Left renal cortex interstitium (tissue), 4 donors: ENCODE results near the gene TOR2A. TPM values are rescaled to one million over a fixed set of nuclear protein-coding genes. Genes with fewer than 3 reads are reported as not detected.
A peak's percentile ranks its signal among the peaks of the same experiment; 100 is the strongest.

ENCODE experiments used
- DNase-seq, 4 donors: peaks; one replicate each; pipeline ENCODE4 v3.0.0-alpha.2; 2013; ENCODE audit warnings: low read depth in 4 of 4, low spot score in 2 of 4, missing footprints in 1 of 4
- polyA plus RNA-seq, 4 donors: library from polyadenylated mRNA; unstranded; fragments of 120-200 nt; gene quantifications; one replicate each; pipeline ENCODE4 v1.2.1, GENCODE V29; 2013; ENCODE audit not compliant: insufficient read length in 4 of 4

Gene TOR2A
- polyA plus RNA-seq, 4 donors, result 13.7 to 21.6 (median 16.8) TPM

- DNase-seq, result no peak
These were observed 31.7 kb downstream of the TOR2A start for GRCh38 chr9:127703289-127703946.

GRCh38 chr9:127700594-127701255 lies 34.4 kb downstream of the TOR2A start:
- no peak for DNase-seq

- DNase-seq, result no peak
These were observed 35.0 kb downstream of the TOR2A start for GRCh38 chr9:127700140-127700539.

- peak; percentile 84 to 92 (median 88) for DNase-seq
These were observed 36.0 kb downstream of the TOR2A start for GRCh38 chr9:127698985-127699670.

- DNase-seq, result no peak
These were observed 36.7 kb downstream of the TOR2A start for GRCh38 chr9:127698386-127698785.

- DNase-seq, result no peak
These were observed 37.5 kb downstream of the TOR2A start for GRCh38 chr9:127697575-127697974.

- DNase-seq, result no peak
These were observed 40.0 kb downstream of the TOR2A start for GRCh38 chr9:127694890-127695720.

GRCh38 chr9:127693697-127694096 lies 41.4 kb downstream of the TOR2A start:
- DNase-seq, result no peak

GRCh38 chr9:127693143-127693542 lies 42.0 kb downstream of the TOR2A start:
- DNase-seq, result no peak

GRCh38 chr9:127692071-127692470 lies 43.0 kb downstream of the TOR2A start:
- DNase-seq, result no peak

GRCh38 chr9:127690735-127691134 lies 44.4 kb downstream of the TOR2A start:
- no peak for DNase-seq

GRCh38 chr9:127689329-127690000 lies 45.6 kb downstream of the TOR2A start:
- DNase-seq, result no peak

- DNase-seq, result no peak
These were observed 48.4 kb downstream of the TOR2A start for GRCh38 chr9:127686461-127687393.

GRCh38 chr9:127684576-127684975 lies 50.5 kb downstream of the TOR2A start:
- no peak for DNase-seq

- DNase-seq, result no peak
These were observed 51.4 kb downstream of the TOR2A start for GRCh38 chr9:127683723-127684122.

- DNase-seq, result no peak
These were observed 52.5 kb downstream of the TOR2A start for GRCh38 chr9:127682351-127683136.
